Progenitor cell of endocrine pancreas (in vitro differentiated cells): ENCODE results near the gene RAB11FIP4. TPM values are rescaled to one million over a fixed set of nuclear protein-coding genes. Genes with fewer than 3 reads are reported as not detected.

Source experiments
- DNase-seq: peaks from one replicate; pipeline ENCODE4 v3.0.0; 2021; ENCODE audit warnings: low spot score; ENCODE audit not compliant: unreplicated experiment
- H3K27ac Mint-ChIP-seq: 2 replicates; pipeline ENCODE4 v1.8.0; 2021; ENCODE audit warnings: mild to moderate bottlenecking, moderate library complexity, mixed read lengths
- H3K27me3 Mint-ChIP-seq: 2 replicates; pipeline ENCODE4 v1.8.0; 2021; ENCODE audit warnings: mixed read lengths
- H3K36me3 Mint-ChIP-seq: 2 replicates; pipeline ENCODE4 v1.8.0; 2022; ENCODE audit warnings: mixed read lengths; ENCODE audit not compliant: insufficient read depth
- H3K4me1 Mint-ChIP-seq: 2 replicates; pipeline ENCODE4 v1.8.0; 2021; ENCODE audit warnings: low read depth, mixed read lengths
- H3K4me3 Mint-ChIP-seq: 2 replicates; pipeline ENCODE4 v1.8.0; 2021; ENCODE audit warnings: low read depth, mild to moderate bottlenecking, moderate library complexity, mixed read lengths
- H3K9me3 Mint-ChIP-seq: 2 replicates; pipeline ENCODE4 v1.8.0; 2021; ENCODE audit warnings: low read depth, mixed read lengths
- total RNA-seq: library from RNA; stranded (reverse); gene quantifications from 2 replicates; pipeline ENCODE4 v1.2.1, GENCODE V29; 2021
- TF ChIP-seq, protein P1 (sequence below): fragments of 200-600 bp; sonication (generic); IDR thresholded peaks from one replicate; pipeline ENCODE4 v1.5.0; 2021; ENCODE audit warnings: antibody characterized with exemption, mild to moderate bottlenecking; ENCODE audit not compliant: unreplicated experiment

Gene RAB11FIP4
- total RNA-seq, 1 donor from 2014 or later = 65.5 TPM

DNA sequence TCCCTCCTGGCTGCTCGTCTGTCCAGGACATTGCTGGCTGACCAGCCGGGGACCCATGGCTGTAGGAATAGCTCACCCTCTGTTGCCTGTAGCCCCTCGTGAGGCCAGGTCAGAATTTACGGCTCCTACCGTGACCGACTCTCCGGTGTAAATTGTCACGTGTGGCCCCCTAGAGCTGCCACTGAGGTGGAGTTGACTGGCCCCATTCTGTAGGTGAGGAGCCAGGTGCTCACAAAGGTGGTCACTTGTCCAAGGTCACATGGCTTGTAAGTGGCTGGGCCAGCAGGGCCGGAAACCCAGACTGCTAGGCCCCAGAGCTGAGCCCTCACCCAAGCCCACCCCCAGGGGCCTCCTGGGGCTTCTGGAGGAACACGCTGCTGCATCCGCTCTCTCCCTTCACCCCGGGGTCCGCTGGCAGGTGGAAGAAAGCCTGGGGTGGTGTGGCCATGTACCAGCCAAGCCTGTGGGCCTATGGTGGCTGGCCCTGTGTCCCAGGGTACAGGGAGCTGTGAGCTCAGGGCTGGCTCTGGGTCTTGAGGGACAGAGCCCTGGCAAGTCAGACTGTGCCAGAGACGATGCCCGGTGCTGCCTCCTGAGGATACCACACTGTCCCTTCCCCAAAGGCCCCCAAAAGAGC, 120.7 kb downstream of the RAB11FIP4 start:
- TF ChIP-seq, protein P1, sequence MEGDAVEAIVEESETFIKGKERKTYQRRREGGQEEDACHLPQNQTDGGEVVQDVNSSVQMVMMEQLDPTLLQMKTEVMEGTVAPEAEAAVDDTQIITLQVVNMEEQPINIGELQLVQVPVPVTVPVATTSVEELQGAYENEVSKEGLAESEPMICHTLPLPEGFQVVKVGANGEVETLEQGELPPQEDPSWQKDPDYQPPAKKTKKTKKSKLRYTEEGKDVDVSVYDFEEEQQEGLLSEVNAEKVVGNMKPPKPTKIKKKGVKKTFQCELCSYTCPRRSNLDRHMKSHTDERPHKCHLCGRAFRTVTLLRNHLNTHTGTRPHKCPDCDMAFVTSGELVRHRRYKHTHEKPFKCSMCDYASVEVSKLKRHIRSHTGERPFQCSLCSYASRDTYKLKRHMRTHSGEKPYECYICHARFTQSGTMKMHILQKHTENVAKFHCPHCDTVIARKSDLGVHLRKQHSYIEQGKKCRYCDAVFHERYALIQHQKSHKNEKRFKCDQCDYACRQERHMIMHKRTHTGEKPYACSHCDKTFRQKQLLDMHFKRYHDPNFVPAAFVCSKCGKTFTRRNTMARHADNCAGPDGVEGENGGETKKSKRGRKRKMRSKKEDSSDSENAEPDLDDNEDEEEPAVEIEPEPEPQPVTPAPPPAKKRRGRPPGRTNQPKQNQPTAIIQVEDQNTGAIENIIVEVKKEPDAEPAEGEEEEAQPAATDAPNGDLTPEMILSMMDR = no peak
- Mint-ChIP-seq H3K9me3 (no peaks in the 10 kb centered on the region), H3K4me3 (no peak overlapping the region), H3K36me3 (no peaks in the 10 kb centered on the region), H3K4me1 (peaks cover 14% of the 10 kb centered on the region), H3K27ac (no peak overlapping the region), H3K27me3 (no peaks in the 10 kb centered on the region)
- no peak for DNase-seq

DNA sequence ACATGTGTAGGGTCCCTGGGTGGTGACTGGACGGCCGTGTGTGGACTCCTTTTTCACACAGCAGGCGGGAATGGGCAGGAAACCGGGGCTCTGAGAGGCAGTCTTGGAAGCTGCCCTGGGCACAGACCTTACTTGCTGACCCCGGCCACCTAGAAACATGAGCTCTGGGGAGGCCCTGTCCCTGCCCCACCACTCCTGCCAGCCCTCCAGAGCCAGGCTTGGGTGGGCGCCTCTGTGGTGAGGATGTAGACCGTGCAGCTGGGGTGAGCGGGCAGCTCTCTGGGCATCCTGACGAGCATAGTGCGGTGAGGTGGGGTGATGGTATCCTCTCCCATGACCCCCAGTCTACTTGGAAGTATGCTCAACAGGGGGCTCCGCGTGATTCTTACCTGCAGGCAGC, 121.3 kb downstream of the RAB11FIP4 start:
- Mint-ChIP-seq H3K9me3 (no peaks in the 10 kb centered on the region), H3K4me3 (no peak overlapping the region), H3K36me3 (peaks cover 2% of the 10 kb centered on the region), H3K27me3 (no peaks in the 10 kb centered on the region), H3K27ac (peak overlapping the region; percentile 59), H3K4me1 (peaks cover 14% of the 10 kb centered on the region)
- TF ChIP-seq, protein P1 = no peak
- no peak for DNase-seq

DNA sequence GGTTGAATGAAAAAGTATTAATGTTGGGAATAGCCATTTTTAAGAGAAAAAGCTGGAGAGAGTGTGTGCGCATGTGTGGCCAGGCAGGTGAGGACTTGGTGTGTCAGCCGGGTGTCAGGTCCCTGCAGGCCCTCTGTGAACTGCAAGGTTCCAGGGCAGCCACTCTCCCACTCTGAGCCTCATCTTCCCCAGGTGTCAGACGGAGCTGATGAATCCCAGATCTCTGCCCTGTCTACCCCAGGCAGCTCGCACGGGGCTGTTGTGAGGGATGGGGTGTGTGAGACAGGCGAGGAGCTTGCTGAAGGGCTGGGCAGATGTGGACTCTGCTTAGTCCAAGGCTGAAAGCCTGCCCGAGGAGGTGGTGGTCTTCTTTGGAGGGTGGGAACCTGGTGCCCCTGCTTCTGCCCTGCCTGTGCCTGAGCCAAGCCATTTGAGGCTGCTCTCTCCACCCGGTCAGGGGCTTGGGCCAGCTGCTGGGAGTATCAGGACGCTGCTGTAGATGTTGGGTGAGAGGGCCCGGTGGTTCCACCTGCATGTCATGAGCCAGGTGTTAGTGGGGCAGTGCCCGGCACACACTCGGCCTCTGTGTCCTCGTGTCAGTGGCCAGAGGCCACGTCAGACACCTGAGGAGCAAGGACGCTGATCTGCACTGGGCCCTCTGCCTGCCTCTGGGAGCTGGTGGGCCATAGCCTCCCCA, 122.4 kb downstream of the RAB11FIP4 start:
- H3K27ac Mint-ChIP-seq = no peak overlapping the region
- H3K4me1 Mint-ChIP-seq = peaks cover 10% of the 10 kb centered on the region
- H3K36me3 Mint-ChIP-seq = peaks cover 2% of the 10 kb centered on the region

DNA sequence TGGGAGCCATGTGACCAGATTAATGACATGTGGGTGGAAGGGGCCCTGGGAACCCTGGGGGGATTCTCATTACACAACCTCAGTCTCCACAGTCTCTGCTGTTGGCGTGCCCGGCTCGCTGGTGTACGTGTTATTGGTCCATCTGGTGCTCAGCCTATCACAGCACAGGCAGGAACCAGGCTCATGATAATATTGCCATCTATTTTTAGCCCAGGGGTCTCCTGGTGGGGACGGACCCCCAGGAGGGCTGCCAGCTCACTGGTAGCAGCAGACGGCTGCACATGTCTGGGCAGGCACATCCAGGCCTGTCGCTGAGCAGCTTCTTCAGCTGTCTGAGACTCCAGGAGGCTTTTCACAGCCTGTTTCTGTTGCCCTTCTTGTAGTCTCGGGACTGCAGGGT, 123.8 kb downstream of the RAB11FIP4 start:
- no peak for DNase-seq
- Mint-ChIP-seq H3K9me3 (no peaks in the 10 kb centered on the region), H3K36me3 (peaks cover 2% of the 10 kb centered on the region), H3K27ac (no peak overlapping the region), H3K27me3 (no peaks in the 10 kb centered on the region), H3K4me3 (no peak overlapping the region), H3K4me1 (no peaks in the 10 kb centered on the region)
- TF ChIP-seq, protein P1 = no peak

More for the DNA sequence above, 122.4 kb downstream of the RAB11FIP4 start:
- H3K9me3 Mint-ChIP-seq = no peaks in the 10 kb centered on the region
- no peak for DNase-seq
- no peak overlapping the region for H3K4me3 Mint-ChIP-seq
- no peaks in the 10 kb centered on the region for H3K27me3 Mint-ChIP-seq
- TF ChIP-seq, protein P1 = no peak

DNA sequence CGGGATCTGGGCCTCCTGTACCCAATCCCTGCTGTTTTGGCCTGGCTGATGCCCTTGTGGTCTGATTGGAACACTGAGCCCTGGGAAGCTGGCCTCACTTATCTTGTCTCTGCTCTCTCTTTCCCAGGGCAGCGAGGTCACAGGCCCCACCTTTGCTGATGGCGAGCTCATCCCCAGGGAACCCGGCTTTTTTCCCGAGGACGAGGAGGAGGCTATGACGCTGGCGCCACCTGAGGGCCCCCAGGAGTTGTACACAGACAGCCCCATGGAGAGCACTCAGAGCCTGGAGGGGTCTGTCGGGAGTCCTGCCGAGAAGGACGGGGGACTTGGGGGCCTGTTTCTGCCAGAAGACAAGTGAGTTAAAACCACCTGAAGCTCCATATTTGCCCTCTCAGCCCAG, 126.0 kb downstream of the RAB11FIP4 start:
- TF ChIP-seq, protein P1 = peak; percentile 33
- no peak for DNase-seq
- H3K27ac Mint-ChIP-seq = no peak overlapping the region
- H3K9me3 Mint-ChIP-seq = no peaks in the 10 kb centered on the region
- H3K36me3 Mint-ChIP-seq = peaks cover 7% of the 10 kb centered on the region
- H3K4me1 Mint-ChIP-seq = no peaks in the 10 kb centered on the region
- no peak overlapping the region for H3K4me3 Mint-ChIP-seq
- no peaks in the 10 kb centered on the region for H3K27me3 Mint-ChIP-seq
